GM23338 (cell line): ENCODE results near the gene NUB1. TPM values are rescaled to one million over a fixed set of nuclear protein-coding genes. Genes with fewer than 3 reads are reported as not detected.
"Not testable (repeated sequence)": the region's sequence is repeated elsewhere in the genome, so short reads cannot be mapped to it uniquely, and the experiment has no call there.

Source experiments
- ATAC-seq: fragments of 200-7000 bp; cut with Tn5 transposase; 3 replicates; pipeline ENCODE4 v1.9.1; 2020
- DNase-seq: peaks from one replicate; pipeline ENCODE4 v3.0.0-alpha.2; 2015; ENCODE audit warnings: low spot score
- H2AFZ ChIP-seq: fragments of 200-600 bp; sonication (generic); 2 replicates; pipeline ENCODE4 v1.8.0; 2016; ENCODE audit warnings: antibody characterized with exemption, mild to moderate bottlenecking, moderate library complexity
- H3F3A ChIP-seq: fragments of 200-600 bp; sonication (generic); replicated peaks from 2 replicates; pipeline ENCODE4 v1.8.0; 2017; ENCODE audit warnings: antibody characterized with exemption, mixed run types, low read depth
- H3K27ac ChIP-seq: fragments of 200-600 bp; sonication (generic); 2 replicates; pipeline ENCODE4 v1.6.1; 2016; ENCODE audit warnings: low read depth
- H3K27me3 ChIP-seq: fragments of 200-600 bp; sonication (generic); 2 replicates; pipeline ENCODE4 v1.8.0; 2016; ENCODE audit warnings: mild to moderate bottlenecking, mixed run types, moderate library complexity; ENCODE audit not compliant: insufficient read depth
- H3K36me3 ChIP-seq: fragments of 200-600 bp; sonication (generic); 2 replicates; pipeline ENCODE4 v1.8.0; 2016; ENCODE audit warnings: mild to moderate bottlenecking; ENCODE audit not compliant: insufficient read depth
- H3K4me1 ChIP-seq: fragments of 200-600 bp; sonication (generic); 2 replicates; pipeline ENCODE4 v1.8.0; 2016; ENCODE audit warnings: mild to moderate bottlenecking, moderate library complexity; ENCODE audit not compliant: insufficient read depth
- H3K4me2 ChIP-seq: fragments of 200-600 bp; sonication (generic); 2 replicates; pipeline ENCODE4 v1.7.1; 2017; ENCODE audit warnings: mixed run types
- H3K4me3 ChIP-seq: fragments of 200-600 bp; sonication (generic); 2 replicates; pipeline ENCODE4 v1.6.1; 2016; ENCODE audit warnings: mixed run types
- H3K79me2 ChIP-seq: fragments of 200-600 bp; sonication (generic); replicated peaks from 2 replicates; pipeline ENCODE4 v1.8.0; 2017; ENCODE audit warnings: mild to moderate bottlenecking; ENCODE audit not compliant: insufficient read depth
- H3K9me2 ChIP-seq: fragments of 200-600 bp; sonication (generic); 2 replicates; pipeline ENCODE4 v1.8.0; 2017; ENCODE audit not compliant: insufficient read depth
- H4K20me1 ChIP-seq: fragments of 200-600 bp; sonication (generic); replicated peaks from 2 replicates; pipeline ENCODE4 v1.8.0; 2017; ENCODE audit warnings: mild to moderate bottlenecking; ENCODE audit not compliant: insufficient read depth
- H3K27ac Mint-ChIP-seq: 2 replicates; pipeline ENCODE4 v1.8.0; 2020; ENCODE audit warnings: inconsistent platforms, mild to moderate bottlenecking, moderate library complexity, mixed read lengths
- H3K27me3 Mint-ChIP-seq: 3 replicates; pipeline ENCODE4 v1.8.0; 2022; ENCODE audit warnings: low read depth, mild to moderate bottlenecking, moderate library complexity, mixed read lengths, inconsistent platforms; ENCODE audit not compliant: insufficient read depth, poor library complexity
- H3K36me3 Mint-ChIP-seq: 3 replicates; pipeline ENCODE4 v1.8.0; 2021; ENCODE audit warnings: low read depth, mild to moderate bottlenecking, inconsistent platforms, moderate library complexity, mixed read lengths
- H3K4me1 Mint-ChIP-seq: 3 replicates; pipeline ENCODE4 v1.8.0; 2020; ENCODE audit warnings: mild to moderate bottlenecking, inconsistent platforms, mixed read lengths
- H3K4me3 Mint-ChIP-seq: 3 replicates; pipeline ENCODE4 v1.8.0; 2021; ENCODE audit warnings: moderate library complexity, mild to moderate bottlenecking, inconsistent platforms, mixed read lengths
- H3K9me3 Mint-ChIP-seq: 3 replicates; pipeline ENCODE4 v1.8.0; 2020; ENCODE audit warnings: moderate library complexity, mild to moderate bottlenecking, inconsistent platforms, mixed read lengths
- CREB1 ChIP-seq: fragments of 250-450 bp; sonication (Bioruptor Pico); IDR thresholded peaks from 2 replicates; pipeline ENCODE4 v1.5.0; 2020; ENCODE audit warnings: low read depth, mild to moderate bottlenecking, moderate library complexity
- EZH2 ChIP-seq: fragments of 200-600 bp; sonication (generic); IDR thresholded peaks from one replicate; pipeline ENCODE4 v1.8.0; 2017; ENCODE audit warnings: antibody characterized with exemption, mild to moderate bottlenecking, low read depth; ENCODE audit not compliant: unreplicated experiment
- JUNB ChIP-seq: IDR thresholded peaks from one replicate; pipeline ENCODE4 v1.6.1; 2016; ENCODE audit warnings: antibody characterized with exemption; ENCODE audit not compliant: unreplicated experiment
- POLR2AphosphoS5 ChIP-seq: IDR thresholded peaks from 2 replicates; pipeline ENCODE4 v1.6.1; 2016; ENCODE audit warnings: antibody characterized with exemption, low read depth
- ZNF114 ChIP-seq: fragments of 250-450 bp; sonication (Bioruptor Pico); IDR thresholded peaks from 2 replicates; pipeline ENCODE4 v1.5.0; 2020; ENCODE audit warnings: mild to moderate bottlenecking, moderate library complexity
- polyA plus RNA-seq: library from polyadenylated mRNA; unstranded; fragments of >200 nt; fragmentation: Nextera tagmentation; extraction: Ambion mirVana; gene quantifications from 2 replicates; pipeline ENCODE4 v1.2.1, GENCODE V29; 2016
- total RNA-seq: library from RNA; depleted of rRNA; stranded (reverse); fragments of >200 nt; shearing (Covaris generic); gene quantifications from 2 replicates; pipeline ENCODE4 v1.2.3, GENCODE V29; 2014
- TF ChIP-seq, protein P1 (sequence below), 2 experiments: fragments of 200-600 bp in 1 of 2; sonication (generic) in 1 of 2; conservative IDR thresholded peaks; 2 replicates each; pipeline versions ENCODE4 v1.5.1 to v1.6.1; 2016 to 2017; ENCODE audit warnings: antibody characterized with exemption in 2 of 2, low read depth in 2 of 2, mild to moderate bottlenecking in 2 of 2, moderate library complexity in 1 of 2

NUB1 gene
- total and polyA plus RNA-seq, 2 experiments from 2014 or later, result 31.8 to 42.3 TPM

DNA sequence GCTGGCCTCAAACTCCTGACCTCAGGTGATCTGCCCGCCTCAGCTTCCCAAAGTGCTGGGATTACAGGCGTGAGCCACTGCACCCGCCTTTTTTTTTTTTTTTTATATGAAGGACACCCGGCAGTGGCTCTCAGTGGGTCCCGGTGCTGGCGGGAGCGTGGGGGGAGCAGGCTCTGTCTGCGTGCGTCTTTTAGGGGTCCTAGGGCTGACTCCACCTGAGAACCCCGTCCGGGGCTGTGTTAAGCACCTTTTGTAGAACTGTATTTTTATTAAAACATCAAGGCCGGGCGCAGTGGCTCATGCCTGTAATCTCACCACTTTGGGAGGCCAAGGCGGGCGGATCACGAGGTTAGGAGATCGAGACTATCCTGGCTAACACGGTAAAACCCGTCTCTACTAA lies 37.4 kb upstream of the NUB1 start:
- peaks cover 11% of the 10 kb centered on the region; the same call in 2 of the 3 replicates for H3K4me1 Mint-ChIP-seq
- H3K4me2 ChIP-seq, result peak overlapping the region; percentile 32
- peak; percentile 3; the same call in 1 of the 3 replicates for ATAC-seq
- H3K27me3 Mint-ChIP-seq, result peaks cover 31% of the 10 kb centered on the region
- peak overlapping the region; percentile 42 for H3K4me3 ChIP-seq
- H3K27ac ChIP-seq, H2AFZ ChIP-seq, H3K79me2 ChIP-seq, H3K27ac Mint-ChIP-seq, H3K9me3 Mint-ChIP-seq, H3K36me3 Mint-ChIP-seq, H3K9me2 ChIP-seq, DNase-seq, H3K36me3 ChIP-seq, H4K20me1 ChIP-seq, H3K4me1 ChIP-seq: not testable (repeated sequence)
- peaks cover 12% of the 10 kb centered on the region; the same call in 1 of the 2 replicates for H3F3A ChIP-seq
- H3K4me3 Mint-ChIP-seq, result peak overlapping the region; percentile 71; the same call in 2 of the 3 replicates
- H3K27me3 ChIP-seq, result peaks cover 16% of the 10 kb centered on the region; the same call in 1 of the 2 replicates

DNA sequence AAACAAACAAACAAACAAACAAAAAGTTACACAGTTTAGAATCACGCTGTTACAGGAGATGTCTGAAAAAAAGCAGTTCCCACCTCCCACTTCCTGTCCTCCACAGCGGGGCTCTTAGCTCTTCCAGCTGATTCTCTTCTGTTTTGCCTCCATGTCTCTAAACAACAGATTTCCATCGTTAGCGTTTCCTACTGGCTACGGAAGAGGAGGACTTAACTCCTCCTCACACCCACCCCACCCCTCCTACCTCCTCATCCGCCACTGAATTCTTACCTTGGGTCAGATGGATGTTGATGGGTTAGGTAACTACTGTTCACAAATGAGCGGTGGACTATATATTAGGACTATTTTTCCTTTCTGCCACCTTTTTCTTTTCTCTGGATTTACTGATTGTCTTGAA lies 36.8 kb upstream of the NUB1 start:
- Histone ChIP-seq H3K4me1 (peaks cover 4% of the 10 kb centered on the region), H3K27me3 (peaks cover 16% of the 10 kb centered on the region; the same call in 1 of the 2 replicates), H3K79me2 (no peaks in the 10 kb centered on the region), H2AFZ (peak overlapping the region; percentile 0), H3K9me2 (no peaks in the 10 kb centered on the region), H3K4me3 (peak overlapping the region; percentile 42), H3K36me3 (no peaks in the 10 kb centered on the region), H3F3A (peaks cover 12% of the 10 kb centered on the region; the same call in 1 of the 2 replicates), H3K4me2 (peak overlapping the region; percentile 32), H4K20me1 (no peaks in the 10 kb centered on the region), H3K27ac (no peak overlapping the region)
- ATAC-seq, result peak; percentile 58
- TF ChIP-seq POLR2AphosphoS5, result peak; percentile 17; the same call in 1 of the 2 replicates
- TF ChIP-seq CREB1 (CRISPR knock-in tag), result no peak
- Mint-ChIP-seq H3K4me1 (peaks cover 11% of the 10 kb centered on the region; the same call in 2 of the 3 replicates), H3K27me3 (peaks cover 31% of the 10 kb centered on the region), H3K9me3 (peaks cover 4% of the 10 kb centered on the region; the same call in 2 of the 3 replicates), H3K27ac (peak overlapping the region; percentile 71), H3K36me3 (no peaks in the 10 kb centered on the region; the same call in 2 of the 3 replicates), H3K4me3 (peak overlapping the region; percentile 71)
- DNase-seq, result peak; percentile 86

DNA sequence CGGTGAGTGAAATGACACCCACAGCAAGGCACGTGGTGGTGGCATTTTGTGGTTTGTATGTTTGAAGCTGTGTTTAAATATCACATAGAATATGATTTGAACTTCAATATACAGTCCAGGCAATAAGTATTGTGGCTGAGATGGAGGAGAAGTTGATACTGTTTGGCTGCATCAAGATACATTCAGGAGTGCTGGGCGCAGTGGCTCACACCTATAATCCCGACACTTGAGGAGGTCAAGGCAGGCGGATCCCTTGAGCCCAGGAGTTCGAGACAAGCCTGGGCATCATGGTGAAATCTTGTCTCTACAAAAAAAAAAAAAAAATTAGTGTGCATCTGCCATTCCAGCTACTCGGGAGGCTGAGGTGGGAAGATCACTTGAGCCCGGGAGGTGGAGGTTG lies 35.2 kb upstream of the NUB1 start:
- Histone ChIP-seq H3K79me2 (no peaks in the 10 kb centered on the region), H3K4me1 (peaks cover 4% of the 10 kb centered on the region), H3K27me3 (peaks cover 16% of the 10 kb centered on the region; the same call in 1 of the 2 replicates), H3K9me2 (no peaks in the 10 kb centered on the region), H3K27ac (no peak overlapping the region), H3K4me3 (no peak overlapping the region), H3K36me3 (no peaks in the 10 kb centered on the region), H4K20me1 (no peaks in the 10 kb centered on the region), H2AFZ (no peak overlapping the region), H3K4me2 (no peak overlapping the region), H3F3A (peaks cover 12% of the 10 kb centered on the region; the same call in 1 of the 2 replicates)
- TF ChIP-seq CREB1 (CRISPR knock-in tag) (no peak), EZH2 (no peak), JUNB (no peak), ZNF114 (CRISPR knock-in tag) (no peak)
- TF ChIP-seq, protein P1, sequence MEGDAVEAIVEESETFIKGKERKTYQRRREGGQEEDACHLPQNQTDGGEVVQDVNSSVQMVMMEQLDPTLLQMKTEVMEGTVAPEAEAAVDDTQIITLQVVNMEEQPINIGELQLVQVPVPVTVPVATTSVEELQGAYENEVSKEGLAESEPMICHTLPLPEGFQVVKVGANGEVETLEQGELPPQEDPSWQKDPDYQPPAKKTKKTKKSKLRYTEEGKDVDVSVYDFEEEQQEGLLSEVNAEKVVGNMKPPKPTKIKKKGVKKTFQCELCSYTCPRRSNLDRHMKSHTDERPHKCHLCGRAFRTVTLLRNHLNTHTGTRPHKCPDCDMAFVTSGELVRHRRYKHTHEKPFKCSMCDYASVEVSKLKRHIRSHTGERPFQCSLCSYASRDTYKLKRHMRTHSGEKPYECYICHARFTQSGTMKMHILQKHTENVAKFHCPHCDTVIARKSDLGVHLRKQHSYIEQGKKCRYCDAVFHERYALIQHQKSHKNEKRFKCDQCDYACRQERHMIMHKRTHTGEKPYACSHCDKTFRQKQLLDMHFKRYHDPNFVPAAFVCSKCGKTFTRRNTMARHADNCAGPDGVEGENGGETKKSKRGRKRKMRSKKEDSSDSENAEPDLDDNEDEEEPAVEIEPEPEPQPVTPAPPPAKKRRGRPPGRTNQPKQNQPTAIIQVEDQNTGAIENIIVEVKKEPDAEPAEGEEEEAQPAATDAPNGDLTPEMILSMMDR (conservative IDR thresholded peaks at IDR 0.05; ENCODE audit: low read depth in 2 of 2), result no peak
- H3K27me3 Mint-ChIP-seq, result peaks cover 31% of the 10 kb centered on the region
- peaks cover 11% of the 10 kb centered on the region; the same call in 2 of the 3 replicates for H3K4me1 Mint-ChIP-seq
- H3K27ac Mint-ChIP-seq, result no peak overlapping the region
- no peak overlapping the region for H3K4me3 Mint-ChIP-seq
- DNase-seq, result no peak
- H3K9me3 Mint-ChIP-seq, result peaks cover 10% of the 10 kb centered on the region
- H3K36me3 Mint-ChIP-seq, result no peaks in the 10 kb centered on the region
- no peak for ATAC-seq
